NCI-H1417 treated with DMSO at 0.1 percent for 48 hours (cell line): Measurements from ENCODE around the gene MAPRE2.

Source experiments
- DNase-seq: peaks from one replicate; lab custom pipeline; 2025; lab: John Stamatoyannopoulos, UW

MAPRE2 gene

GRCh38 chr18:35040988-35041814 is at the start of gene MAPRE2:
Gene MAPRE2, plus strand, starts transcription at chr18:35041413. Its CDS starts 127 bp downstream, at chr18:35041540.
- DNase-seq: peak; percentile 92

DNA sequence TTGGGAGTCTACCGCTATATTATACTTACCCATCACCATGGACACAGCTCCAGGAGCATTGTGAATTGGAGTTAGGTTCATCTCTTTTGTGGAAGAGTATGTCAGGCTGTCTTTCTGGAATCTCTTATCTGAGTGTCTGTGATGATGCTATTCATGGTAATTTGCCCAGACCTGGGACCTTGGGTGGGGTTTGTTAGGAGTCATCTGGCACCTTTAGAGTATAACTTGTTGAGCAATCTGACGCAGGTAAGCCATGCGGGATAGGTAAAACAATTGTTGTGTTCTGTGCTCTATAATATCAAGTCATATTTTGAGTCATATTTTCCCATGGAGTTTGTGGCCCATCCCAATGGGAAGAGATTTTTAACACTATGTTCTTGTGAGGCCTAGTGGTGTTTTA is 49.7 kb upstream of the MAPRE2 start:
- DNase-seq: no peak

- no peak for DNase-seq
Measured at GRCh38 chr18:34993289-34993688, 47.9 kb upstream of the MAPRE2 start.

GRCh38 chr18:34995746-34996145 is 45.5 kb upstream of the MAPRE2 start:
- no peak for DNase-seq

DNA sequence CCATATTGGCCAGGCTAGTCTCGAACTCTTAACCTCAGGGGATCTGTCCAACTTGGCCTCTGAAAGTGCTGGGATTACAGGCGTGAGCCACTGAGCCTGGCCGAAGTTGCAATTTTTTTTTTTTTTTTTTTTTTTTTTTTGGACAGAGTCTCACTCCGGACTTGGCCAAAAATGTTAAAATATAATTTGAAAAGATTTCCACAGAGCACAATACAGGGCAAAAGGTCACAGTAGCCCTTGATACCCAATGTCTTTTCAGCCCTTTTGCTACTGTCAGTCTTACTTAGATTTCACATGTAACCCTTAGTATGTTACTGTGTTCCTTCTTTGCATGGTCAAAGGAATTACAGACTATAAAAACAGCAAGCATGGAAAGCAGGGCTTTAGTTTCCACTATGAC is 42.6 kb upstream of the MAPRE2 start:
- DNase-seq: no peak

- DNase-seq: no peak
Measured at GRCh38 chr18:34999756-35000289, 41.4 kb upstream of the MAPRE2 start.

DNA sequence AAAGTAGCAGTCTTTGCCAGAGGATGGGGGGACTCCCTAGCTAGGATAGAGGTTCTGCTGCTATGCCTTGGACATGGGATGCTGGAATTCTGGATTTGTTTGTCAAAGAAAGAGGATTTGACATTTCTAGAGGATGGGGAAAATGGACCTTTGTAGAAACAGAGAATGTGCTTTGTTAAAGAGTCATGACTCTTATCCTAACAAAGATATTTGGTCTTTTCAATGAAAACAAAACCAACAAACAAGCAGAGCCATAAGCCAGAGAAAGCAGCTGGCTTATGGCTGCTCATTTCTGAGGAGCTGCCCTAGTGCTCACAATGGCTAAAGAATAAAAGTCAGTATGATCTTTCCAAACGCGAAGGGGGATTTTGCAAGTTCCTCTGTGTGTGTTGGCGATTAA is 40.8 kb upstream of the MAPRE2 start:
- no peak for DNase-seq

- DNase-seq: no peak
Measured at GRCh38 chr18:35002120-35002519, 39.1 kb upstream of the MAPRE2 start.

DNA sequence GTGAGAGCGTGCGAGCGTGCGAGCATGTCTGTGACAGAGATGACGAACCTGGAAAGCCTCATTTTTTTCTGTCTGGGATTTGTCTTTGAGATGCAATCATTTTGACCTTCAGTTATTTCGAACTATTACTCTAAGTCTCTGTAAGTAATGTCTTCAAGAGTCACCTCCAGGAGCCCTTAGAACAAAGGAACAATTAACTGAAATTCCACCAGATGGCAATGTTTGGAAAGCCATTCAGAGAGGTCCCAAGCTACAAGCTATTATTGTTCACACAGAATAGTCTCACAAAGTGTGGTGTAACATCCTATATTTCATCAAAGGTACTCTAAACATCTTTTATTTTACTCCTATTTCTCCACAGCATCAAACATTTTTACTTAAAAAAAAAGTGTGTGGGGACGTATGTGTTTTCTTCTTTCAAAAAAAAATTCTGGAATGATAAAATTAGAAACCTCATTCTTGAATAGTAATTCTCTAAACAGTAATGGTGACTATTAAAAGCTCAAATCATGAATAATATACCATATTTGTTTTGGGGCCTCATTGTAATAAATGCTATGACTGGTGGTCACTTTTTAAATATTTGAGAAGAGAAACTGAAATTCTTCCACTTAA is 35.1 kb upstream of the MAPRE2 start:
- peak; percentile 46 for DNase-seq

DNA sequence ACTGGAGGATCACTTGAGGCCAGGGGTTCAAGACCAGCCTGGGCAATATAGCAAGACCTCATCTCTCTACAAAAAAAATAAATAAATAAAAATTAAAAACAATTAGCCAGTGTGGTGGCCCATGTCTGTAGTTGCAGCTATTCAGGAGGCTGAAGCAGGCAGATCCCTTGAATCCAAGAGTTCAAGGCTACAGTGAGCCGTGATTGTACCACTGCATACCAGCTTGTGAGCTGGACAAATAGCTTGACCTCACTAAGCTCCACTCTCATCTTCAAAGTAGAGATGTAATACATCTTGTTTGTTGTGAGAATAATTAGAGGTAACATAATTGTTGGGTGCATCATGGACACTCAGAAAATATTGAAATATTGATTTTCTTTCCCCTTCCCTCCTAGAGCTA is 31.1 kb upstream of the MAPRE2 start:
- DNase-seq: no peak

GRCh38 chr18:35010993-35011392 is 30.2 kb upstream of the MAPRE2 start:
- DNase-seq: no peak

DNA sequence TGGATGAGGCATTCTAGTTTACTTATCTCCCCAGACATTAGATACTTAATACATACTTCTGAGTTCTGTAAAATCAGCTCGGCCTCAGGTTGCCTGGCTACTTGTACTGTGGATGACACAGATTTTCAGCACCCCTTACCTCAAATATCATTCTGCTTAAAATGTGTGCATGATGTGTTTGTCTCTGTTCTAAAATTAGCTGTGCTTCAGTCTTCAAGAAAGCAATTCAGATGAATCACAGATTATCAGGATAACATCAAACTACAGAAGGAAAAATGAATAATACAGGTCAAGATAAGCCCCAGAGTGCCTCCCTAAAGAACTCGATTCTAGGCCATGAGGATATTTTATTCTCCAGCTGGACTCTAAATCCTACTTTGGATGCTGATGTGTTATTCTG is 21.3 kb upstream of the MAPRE2 start:
- no peak for DNase-seq

- no peak for DNase-seq
Measured at GRCh38 chr18:35022426-35023001, 18.7 kb upstream of the MAPRE2 start.

- DNase-seq: no peak
Measured at GRCh38 chr18:35024196-35024595, 17.0 kb upstream of the MAPRE2 start.

- DNase-seq: no peak
Measured at GRCh38 chr18:35024965-35025364, 16.2 kb upstream of the MAPRE2 start.

- peak; percentile 26 for DNase-seq
Measured at GRCh38 chr18:35026407-35027061, 14.7 kb upstream of the MAPRE2 start.

DNA sequence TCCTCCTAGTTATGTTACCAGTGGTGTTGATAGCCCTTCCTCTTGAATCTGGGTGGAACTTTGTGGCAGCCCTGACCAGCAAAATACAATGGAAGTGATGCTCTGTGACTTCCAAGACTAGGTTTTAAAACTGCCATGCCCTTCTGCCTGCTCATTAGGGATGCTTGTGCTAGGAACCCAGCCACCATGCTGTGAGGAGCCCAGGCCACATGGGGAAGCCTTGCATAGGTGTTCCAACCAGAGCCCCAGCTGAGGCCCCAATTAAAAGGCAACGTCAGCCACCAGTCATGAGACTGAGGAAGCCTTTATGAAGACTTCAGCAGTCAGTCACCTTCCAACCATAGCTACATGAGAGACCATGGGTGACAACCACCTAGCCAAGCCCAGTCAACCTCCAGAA is 14.0 kb upstream of the MAPRE2 start:
- DNase-seq: no peak

DNA sequence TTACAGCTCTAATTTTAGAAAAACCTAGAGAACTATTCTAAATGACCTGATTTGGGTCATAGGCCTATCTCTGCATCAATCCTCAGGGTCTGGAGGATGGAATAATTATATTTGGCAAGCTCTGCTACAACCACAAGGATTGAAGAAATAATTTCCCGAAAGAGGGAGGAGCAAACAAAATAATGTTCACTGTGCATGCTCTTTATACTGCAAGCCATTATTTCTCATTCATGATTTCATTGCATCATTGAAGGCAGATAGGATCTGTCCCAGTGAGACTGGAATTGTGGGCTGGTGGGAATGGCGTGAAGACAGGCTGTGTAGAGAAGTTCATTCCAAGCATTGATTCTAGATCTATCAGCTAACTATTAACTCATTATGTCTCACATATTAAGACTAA is 12.7 kb upstream of the MAPRE2 start:
- DNase-seq: no peak

GRCh38 chr18:35029103-35029502 is 12.1 kb upstream of the MAPRE2 start:
- DNase-seq: no peak

DNA sequence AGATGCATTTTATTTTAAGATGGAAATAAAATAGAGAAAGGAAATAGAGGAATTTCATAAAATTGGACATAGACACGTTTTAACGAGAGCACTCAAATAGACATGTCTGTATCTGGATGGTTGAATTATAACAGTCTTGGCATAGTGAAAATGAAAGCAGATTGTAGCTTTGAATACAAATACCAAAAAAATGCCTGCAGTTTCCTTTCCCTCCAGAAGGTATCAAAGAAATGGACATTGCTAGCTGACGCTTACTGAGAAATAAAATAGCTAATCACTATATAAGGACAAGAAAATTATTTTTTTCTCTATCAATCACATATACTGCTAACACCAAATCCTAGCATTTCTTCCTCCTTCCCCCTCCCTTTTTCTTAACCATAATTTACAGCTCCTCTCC is 11.4 kb upstream of the MAPRE2 start:
- no peak for DNase-seq

DNA sequence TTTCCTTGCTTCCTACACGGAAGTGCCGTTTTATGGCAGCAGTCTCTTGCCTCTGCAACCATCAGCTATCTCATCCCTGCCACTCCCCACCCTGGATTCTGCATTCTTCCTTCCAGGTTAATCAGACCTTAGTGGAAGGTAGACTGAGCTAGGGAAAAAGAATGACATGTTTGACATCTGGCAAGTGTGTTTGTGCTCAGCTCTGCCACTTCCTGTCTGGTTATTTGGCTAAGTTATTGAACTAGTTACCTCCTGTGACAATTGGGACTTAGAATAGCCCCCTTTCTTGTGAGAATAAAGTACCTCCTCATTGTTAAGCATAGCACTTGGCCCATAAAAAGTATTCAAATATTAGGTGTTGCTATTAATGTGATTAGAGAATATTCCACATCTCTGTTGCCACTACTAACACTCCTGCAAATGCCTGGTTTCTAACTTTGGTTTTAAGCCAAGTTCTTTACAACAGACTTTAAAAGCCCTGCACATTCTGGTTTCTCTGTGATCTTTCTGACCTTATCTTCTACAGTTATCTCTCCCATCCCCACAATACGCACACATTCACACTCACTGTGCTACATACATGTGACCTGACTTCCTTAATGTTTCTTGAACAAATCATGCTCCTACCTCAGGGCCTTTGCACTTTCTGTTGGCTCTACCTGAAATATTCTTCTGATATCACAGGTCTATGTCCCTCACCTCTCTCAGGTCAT is 10.8 kb upstream of the MAPRE2 start:
- DNase-seq: no peak

GRCh38 chr18:35032113-35032512 is 9.1 kb upstream of the MAPRE2 start:
- DNase-seq: no peak
